Measurements from ENCODE around the gene TH. TPM values are rescaled to one million over a fixed set of nuclear protein-coding genes. Genes with fewer than 3 reads are reported as not detected.
A peak's percentile ranks its signal among the peaks of the same experiment; 100 is the strongest.

Gene TH
- polyA plus RNA-seq, 1 of the 3 experiments (the other 2 are of a cell fraction) = not detected

DNA sequence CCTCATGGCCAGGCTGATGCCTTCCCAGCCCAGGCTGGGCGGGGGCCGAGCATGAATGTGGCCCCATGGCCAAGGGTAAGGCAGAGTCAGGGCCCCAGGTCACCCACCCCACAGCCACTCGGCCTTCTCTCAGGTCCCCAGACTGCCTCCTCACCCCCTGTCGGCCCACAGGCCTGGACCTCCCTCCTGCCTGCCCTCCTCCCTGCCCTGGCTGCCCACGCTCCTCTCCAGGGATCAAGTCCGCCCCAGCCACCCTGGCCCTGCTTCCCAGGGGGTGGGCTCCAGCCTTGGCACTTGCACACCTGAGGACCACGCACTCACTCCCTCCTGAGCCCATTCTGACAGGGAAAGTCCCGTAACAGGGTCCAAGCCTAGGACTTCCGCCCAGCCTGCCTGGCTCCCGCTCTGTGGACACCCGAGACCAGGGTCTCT lies 37.8 kb upstream of the TH start:
- Histone ChIP-seq H3K9ac (no peak overlapping the region), H3K4me1 (ENCODE audit: control insufficient read depth in 1 of 2, insufficient read depth in 2 of 2, low read depth in 1 of 2, low read length in 1 of 2) (peaks cover 0 to 21% of the 10 kb centered on the region in 2 experiments; a peak in 1 of 4 replicates), H3K4me2 (no peak overlapping the region), H2AFZ (ENCODE audit: low read depth) (no peak overlapping the region), H3F3A (replicated peaks; ENCODE audit: insufficient read depth) (no peaks in the 10 kb centered on the region), H3K79me2 (ENCODE audit: insufficient read depth) (no peaks in the 10 kb centered on the region), H4K20me1 (ENCODE audit: insufficient read depth) (no peaks in the 10 kb centered on the region), H3K9me3 (no peaks in the 10 kb centered on the region), H3K27me3 (ENCODE audit: insufficient read depth) (no peaks in the 10 kb centered on the region), H3K4me3 (ENCODE audit: low read depth in 2 of 2, low read length in 1 of 2) (no peak overlapping the region), H3K27ac (ENCODE audit: low read depth in 2 of 2, low read length in 1 of 2) (no peak overlapping the region), H3K36me3 (replicated peaks in 1 of 2; ENCODE audit: control insufficient read depth in 1 of 2, insufficient read depth in 2 of 2, low read length in 1 of 2) (no peaks in the 10 kb centered on the region), H3K9me2 (no peaks in the 10 kb centered on the region)
- TF ChIP-seq NFIC (IDR thresholded peaks at IDR 0.05; ENCODE audit: borderline replicate concordance) = no peak
- no peak for TF ChIP-seq EP300 (IDR thresholded peaks at IDR 0.05; ENCODE audit: borderline replicate concordance in 1 of 2, low read depth in 1 of 2, low read length in 1 of 2)
- TF ChIP-seq TEAD4 (IDR thresholded peaks at IDR 0.05; ENCODE audit: borderline replicate concordance, insufficient read depth) = no peak
- TF ChIP-seq GABPA (IDR thresholded peaks at IDR 0.05; ENCODE audit: low read depth) = no peak
- no peak for TF ChIP-seq RAD21 (IDR thresholded peaks at IDR 0.05; ENCODE audit: low read length)
- no peak for TF ChIP-seq FOXJ3 (CRISPR knock-in tag; IDR thresholded peaks at IDR 0.05)
- TF ChIP-seq RXRA (IDR thresholded peaks at IDR 0.05; ENCODE audit: borderline replicate concordance, low read depth) = no peak
- no peak for TF ChIP-seq PBX3 (IDR thresholded peaks at IDR 0.05)
- TF ChIP-seq RFX5 (IDR thresholded peaks at IDR 0.05; ENCODE audit: low read length) = no peak
- TF ChIP-seq NRF1 (IDR thresholded peaks at IDR 0.05; ENCODE audit: low read depth, low read length) = no peak
- no peak for TF ChIP-seq MEF2A (IDR thresholded peaks at IDR 0.05; ENCODE audit: borderline replicate concordance, low read depth)
- TF ChIP-seq, protein P1, sequence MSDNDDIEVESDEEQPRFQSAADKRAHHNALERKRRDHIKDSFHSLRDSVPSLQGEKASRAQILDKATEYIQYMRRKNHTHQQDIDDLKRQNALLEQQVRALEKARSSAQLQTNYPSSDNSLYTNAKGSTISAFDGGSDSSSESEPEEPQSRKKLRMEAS (IDR thresholded peaks at IDR 0.05; ENCODE audit: low read depth) = no peak
- no peak for TF ChIP-seq SIN3A (IDR thresholded peaks at IDR 0.05; ENCODE audit: borderline replicate concordance, low read depth, low read length)
- TF ChIP-seq TAF1 (IDR thresholded peaks at IDR 0.05; ENCODE audit: borderline replicate concordance, low read depth, low read length) = no peak
- TF ChIP-seq FOXM1 (IDR thresholded peaks at IDR 0.05; ENCODE audit: low read depth) = no peak
- TF ChIP-seq SMC3 (IDR thresholded peaks at IDR 0.05; ENCODE audit: low read depth, low read length) = no peak
- no peak for TF ChIP-seq FOSL2 (IDR thresholded peaks at IDR 0.05; ENCODE audit: borderline replicate concordance, low read depth)
- no peak for TF ChIP-seq POLR2AphosphoS5 (IDR thresholded peaks at IDR 0.05; ENCODE audit: low read depth, low read length)
- TF ChIP-seq, protein P2, sequence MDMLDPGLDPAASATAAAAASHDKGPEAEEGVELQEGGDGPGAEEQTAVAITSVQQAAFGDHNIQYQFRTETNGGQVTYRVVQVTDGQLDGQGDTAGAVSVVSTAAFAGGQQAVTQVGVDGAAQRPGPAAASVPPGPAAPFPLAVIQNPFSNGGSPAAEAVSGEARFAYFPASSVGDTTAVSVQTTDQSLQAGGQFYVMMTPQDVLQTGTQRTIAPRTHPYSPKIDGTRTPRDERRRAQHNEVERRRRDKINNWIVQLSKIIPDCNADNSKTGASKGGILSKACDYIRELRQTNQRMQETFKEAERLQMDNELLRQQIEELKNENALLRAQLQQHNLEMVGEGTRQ (IDR thresholded peaks at IDR 0.05; ENCODE audit: borderline replicate concordance, low read depth, low read length) = no peak
- DNase-seq = peak; percentile 20
- WGBS (ENCODE audit: low lambda C conversion rate) = 50% methylated on average over 8 of the region's 11 CpGs
- ChIA-PET POLR2A (no interaction called here), CTCF (interaction anchor here (0.9 to 4.4 kb wide), 10 partner anchors 9 to 211 kb away, joined by 3 to 38 read pairs (median 6); no protein-coding TSS in a partner anchor)
